OCI-LY1 (cell line): ENCODE data around the gene STAC3.

Experiments
- EZH2 ChIP-seq: fragments of 200-600 bp; sonication (generic), shearing (Covaris generic); IDR thresholded peaks from 2 replicates; pipeline ENCODE4 v1.8.0; 2017; ENCODE audit warnings: borderline replicate concordance, mixed run types, mild to moderate bottlenecking, antibody characterized with exemption, low read length, moderate library complexity, mixed read lengths
- TF ChIP-seq, protein P1 (sequence below): fragments of 200-600 bp; sonication (generic), shearing (Covaris generic); IDR thresholded peaks from 2 replicates; pipeline ENCODE4 v1.5.1; 2017; ENCODE audit warnings: mild to moderate bottlenecking, antibody characterized with exemption, low read length, moderate library complexity, mixed read lengths

DNA sequence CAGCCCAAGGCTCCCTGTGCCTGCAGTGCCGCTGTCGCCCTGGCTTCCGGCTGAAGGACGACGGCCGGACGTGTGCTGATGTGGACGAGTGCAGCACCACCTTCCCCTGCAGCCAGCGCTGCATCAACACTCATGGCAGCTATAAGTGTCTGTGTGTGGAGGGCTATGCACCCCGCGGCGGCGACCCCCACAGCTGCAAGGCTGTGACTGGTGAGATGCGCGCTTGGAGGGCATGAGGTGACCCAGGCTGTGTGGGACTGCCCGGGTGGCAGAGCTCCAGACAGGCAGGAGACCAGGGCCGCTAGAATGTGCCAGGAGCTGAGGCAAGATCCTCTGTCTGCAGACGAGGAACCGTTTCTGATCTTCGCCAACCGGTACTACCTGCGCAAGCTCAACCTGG is 54.0 kb downstream of the STAC3 start:
- no peak for TF ChIP-seq EZH2
- TF ChIP-seq, protein P1, sequence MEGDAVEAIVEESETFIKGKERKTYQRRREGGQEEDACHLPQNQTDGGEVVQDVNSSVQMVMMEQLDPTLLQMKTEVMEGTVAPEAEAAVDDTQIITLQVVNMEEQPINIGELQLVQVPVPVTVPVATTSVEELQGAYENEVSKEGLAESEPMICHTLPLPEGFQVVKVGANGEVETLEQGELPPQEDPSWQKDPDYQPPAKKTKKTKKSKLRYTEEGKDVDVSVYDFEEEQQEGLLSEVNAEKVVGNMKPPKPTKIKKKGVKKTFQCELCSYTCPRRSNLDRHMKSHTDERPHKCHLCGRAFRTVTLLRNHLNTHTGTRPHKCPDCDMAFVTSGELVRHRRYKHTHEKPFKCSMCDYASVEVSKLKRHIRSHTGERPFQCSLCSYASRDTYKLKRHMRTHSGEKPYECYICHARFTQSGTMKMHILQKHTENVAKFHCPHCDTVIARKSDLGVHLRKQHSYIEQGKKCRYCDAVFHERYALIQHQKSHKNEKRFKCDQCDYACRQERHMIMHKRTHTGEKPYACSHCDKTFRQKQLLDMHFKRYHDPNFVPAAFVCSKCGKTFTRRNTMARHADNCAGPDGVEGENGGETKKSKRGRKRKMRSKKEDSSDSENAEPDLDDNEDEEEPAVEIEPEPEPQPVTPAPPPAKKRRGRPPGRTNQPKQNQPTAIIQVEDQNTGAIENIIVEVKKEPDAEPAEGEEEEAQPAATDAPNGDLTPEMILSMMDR, result no peak
